HL-60 (cell line): ENCODE measurements around the gene BBS9.

Source experiments
- DNase-seq, 2 experiments: peaks; one replicate each; pipeline ENCODE4 v3.0.0-alpha.2; 2010 to 2020; ENCODE audit warnings: low read depth in 1 of 2, low spot score in 1 of 2
- H3K27ac ChIP-seq: fragments of 250-450 bp; sonication (Bioruptor Pico); replicated peaks from 2 replicates; pipeline ENCODE4 v1.5.1; 2020; ENCODE audit warnings: mild to moderate bottlenecking, moderate library complexity
- H3K27me3 ChIP-seq: fragments of 250-450 bp; sonication (Bioruptor Pico); 2 replicates; pipeline ENCODE4 v1.5.1; 2021; ENCODE audit warnings: mild to moderate bottlenecking, moderate library complexity; ENCODE audit not compliant: insufficient read depth, poor library complexity, severe bottlenecking
- H3K4me3 ChIP-seq: replicated peaks from 2 replicates; pipeline ENCODE4 v1.5.1; 2011; ENCODE audit warnings: mild to moderate bottlenecking, control low read depth, low read length; ENCODE audit not compliant: insufficient read depth
- CTCF ChIP-seq: IDR thresholded peaks from one replicate; pipeline ENCODE4 v1.5.1; 2011; ENCODE audit warnings: low read length, control low read depth, inconsistent platforms; ENCODE audit not compliant: insufficient read depth
- GABPA ChIP-seq: IDR thresholded peaks from 2 replicates; pipeline ENCODE4 v1.6.1; 2012; ENCODE audit warnings: low read depth
- POLR2AphosphoS5 ChIP-seq: IDR thresholded peaks from 2 replicates; pipeline ENCODE4 v1.6.1; 2012; ENCODE audit warnings: low read depth
- REST ChIP-seq: IDR thresholded peaks from 2 replicates; pipeline ENCODE4 v1.6.1; 2012; ENCODE audit warnings: low read depth; ENCODE audit not compliant: insufficient replicate concordance
- SPI1 ChIP-seq: IDR thresholded peaks from 2 replicates; pipeline ENCODE4 v1.6.1; 2012; ENCODE audit warnings: low read depth, mild to moderate bottlenecking, borderline replicate concordance

The BBS9 gene

GRCh38 chr7:33534833-33535232 is 405.5 kb downstream of the BBS9 start:
- DNase-seq, result no peak
- Histone ChIP-seq H3K27me3 (no peaks in the 10 kb centered on the region), H3K27ac (no peak overlapping the region), H3K4me3 (no peak overlapping the region)
- TF ChIP-seq REST (no peak), GABPA (no peak), SPI1 (no peak), CTCF (no peak), POLR2AphosphoS5 (no peak)

GRCh38 chr7:33535989-33536388 is 406.6 kb downstream of the BBS9 start:
- no peak for DNase-seq
- H3K4me3 ChIP-seq, result no peak overlapping the region
- no peaks in the 10 kb centered on the region for H3K27me3 ChIP-seq
- H3K27ac ChIP-seq, result no peak overlapping the region
- TF ChIP-seq SPI1, result no peak

GRCh38 chr7:33536398-33537103 is 407.2 kb downstream of the BBS9 start:
- no peak for TF ChIP-seq CTCF
- TF ChIP-seq GABPA, result no peak
- Histone ChIP-seq H3K27me3 (no peaks in the 10 kb centered on the region), H3K27ac (no peak overlapping the region), H3K4me3 (no peak overlapping the region)
- DNase-seq, result no peak

- no peak for DNase-seq
- no peak overlapping the region for H3K27ac ChIP-seq
- H3K27me3 ChIP-seq, result no peaks in the 10 kb centered on the region
- TF ChIP-seq GABPA (no peak), CTCF (no peak), POLR2AphosphoS5 (no peak), SPI1 (no peak), REST (no peak)
- no peak overlapping the region for H3K4me3 ChIP-seq
These were observed 407.7 kb downstream of the BBS9 start for GRCh38 chr7:33537104-33537477.
